Ramos (cell line): ENCODE measurements around the gene EXOC8.
"Not testable (repeated sequence)": the region's sequence is repeated elsewhere in the genome, so short reads cannot be mapped to it uniquely, and the experiment has no call there.

ENCODE experiments used
- in situ Hi-C: fragments of 300-500 bp; cut with MboI; formaldehyde crosslinking; loops from one replicate; pipeline ENCODE4 v1.14.3; 2022; ENCODE audit warnings: low sequenced_read_pairs; ENCODE audit not compliant: unreplicated experiment

Gene EXOC8

DNA sequence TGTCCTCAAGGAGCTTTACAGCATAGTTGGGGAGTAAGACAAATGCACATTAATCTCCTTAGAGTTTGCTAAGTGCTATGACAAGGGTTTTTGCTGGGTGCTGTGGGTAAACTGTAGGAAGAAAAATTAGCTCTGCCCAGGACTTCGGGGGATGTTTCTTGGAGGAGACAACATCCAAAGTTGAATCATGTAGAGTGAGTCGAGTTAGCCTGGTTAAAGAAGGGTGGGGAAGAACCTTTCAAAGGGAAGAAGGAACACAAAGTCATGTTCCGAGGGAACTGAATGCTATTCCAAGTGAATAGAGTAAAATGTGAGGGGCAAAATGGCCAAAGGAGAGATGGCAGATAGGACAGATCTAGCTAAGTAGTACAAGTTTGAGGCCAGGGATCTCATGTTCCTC lies 17.5 kb upstream of the EXOC8 start:
- in situ Hi-C loops = loop anchor here (5.0 kb wide), 1 partner anchor 232 kb away; no protein-coding TSS in a partner anchor

DNA sequence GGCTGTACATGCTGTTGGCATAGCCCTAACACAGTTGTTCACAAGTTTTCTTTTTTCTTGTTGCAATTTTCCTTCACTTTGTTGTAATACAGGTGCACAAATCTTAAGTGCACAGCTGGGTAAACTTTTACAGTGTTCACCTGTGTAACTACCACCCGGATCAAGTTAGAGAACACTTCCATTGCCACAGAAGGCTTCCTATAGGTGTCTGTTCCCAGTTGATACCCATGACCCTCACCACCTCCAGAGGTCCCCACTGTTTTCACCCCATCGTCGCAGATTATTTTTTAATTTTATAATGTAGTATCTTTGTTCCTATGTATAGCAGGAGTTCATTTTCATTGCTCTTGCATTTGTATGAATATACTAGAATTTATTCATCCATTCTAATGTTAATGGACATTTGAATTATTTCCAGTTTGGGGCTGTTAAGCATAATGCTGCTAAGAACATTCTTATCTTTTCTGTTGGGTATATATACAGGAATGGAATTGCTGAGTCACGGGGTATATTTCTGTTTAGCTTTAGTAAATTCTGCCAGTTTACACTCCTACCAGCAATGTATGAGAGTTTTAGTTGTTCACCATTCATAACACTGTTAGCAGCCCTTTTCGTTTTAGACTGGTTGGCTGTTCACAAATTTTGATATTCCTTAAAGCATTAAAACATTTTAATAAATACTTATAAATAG lies 16.8 kb upstream of the EXOC8 start:
- in situ Hi-C loops = loop anchor here (5.0 kb wide), 1 partner anchor 233 kb away; no protein-coding TSS in a partner anchor

DNA sequence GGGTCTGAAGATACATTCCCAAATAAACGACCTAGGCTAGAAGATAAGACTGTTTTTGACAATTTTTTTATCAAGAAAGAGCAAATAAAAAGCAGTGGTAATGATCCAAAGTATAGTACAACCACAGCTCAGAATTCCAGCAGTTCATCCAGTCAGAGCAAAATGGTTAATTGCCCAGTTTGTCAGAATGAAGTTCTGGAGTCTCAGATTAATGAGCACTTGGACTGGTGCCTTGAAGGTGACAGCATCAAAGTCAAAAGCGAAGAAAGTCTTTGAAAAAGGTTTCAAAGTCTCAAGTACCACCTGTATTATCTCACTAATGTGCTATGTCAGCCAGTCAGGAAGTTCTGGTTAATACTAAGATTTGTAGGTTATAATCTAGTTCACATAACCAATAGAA lies 15.4 kb upstream of the EXOC8 start:
- in situ Hi-C loops = no loop called here

DNA sequence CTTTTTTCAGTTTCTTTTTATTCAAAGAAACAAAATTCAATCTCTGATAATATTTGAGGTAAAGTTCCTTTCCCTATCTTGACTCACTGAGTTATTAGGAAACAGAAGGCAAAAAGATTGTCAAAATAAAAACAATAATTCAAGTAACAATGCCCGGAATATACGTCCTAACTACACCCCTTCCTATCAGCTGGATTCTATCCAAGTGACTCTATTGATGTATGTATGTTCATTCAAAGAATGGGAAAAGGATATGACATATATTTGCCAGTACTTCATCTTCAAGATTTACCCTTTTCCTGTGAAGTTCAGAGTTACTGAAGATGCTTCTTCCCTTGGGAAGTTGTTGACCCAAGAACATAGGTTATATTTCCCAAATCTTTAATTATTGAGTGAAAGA lies 14.2 kb upstream of the EXOC8 start:
- in situ Hi-C loops = no loop called here

DNA sequence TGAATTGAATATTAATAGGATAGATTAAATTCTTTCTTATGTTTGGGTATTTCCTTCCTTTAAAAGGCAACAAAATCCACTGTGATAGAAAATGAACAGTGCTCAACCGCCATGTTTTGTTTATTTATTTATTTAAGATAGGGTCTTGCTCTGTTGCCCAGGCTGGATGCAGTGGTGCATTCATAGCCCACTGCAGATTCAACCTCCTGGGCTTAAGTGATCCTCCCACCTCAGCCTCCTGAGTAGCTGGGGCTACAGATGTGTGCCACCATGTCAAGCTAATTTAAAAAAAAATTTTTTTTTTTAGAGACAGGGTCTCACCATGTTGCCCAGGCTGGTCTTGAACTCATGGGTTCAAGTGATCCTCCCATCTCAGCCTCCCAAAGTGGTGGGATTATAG lies 11.2 kb upstream of the EXOC8 start:
- in situ Hi-C loops = not testable (repeated sequence)

DNA sequence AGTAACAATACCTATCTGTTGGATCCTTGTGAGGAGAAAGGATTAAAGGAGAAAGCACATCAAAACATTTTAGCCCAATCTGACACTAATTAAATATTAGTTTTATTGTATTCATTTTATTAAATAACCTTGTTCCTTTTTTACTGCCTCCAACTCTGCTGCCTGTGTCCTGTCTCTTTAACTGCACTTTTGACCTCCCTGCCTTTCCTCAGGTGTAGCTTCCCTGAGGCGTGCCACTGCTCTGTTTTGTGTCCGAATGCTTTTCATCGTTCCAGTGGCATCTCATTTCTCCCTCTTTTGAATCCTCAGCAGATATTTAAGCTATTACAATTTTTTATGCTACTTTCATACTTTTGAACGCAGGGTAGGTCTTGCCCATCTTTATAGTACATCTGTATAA lies 10.8 kb upstream of the EXOC8 start:
- in situ Hi-C loops = no loop called here

DNA sequence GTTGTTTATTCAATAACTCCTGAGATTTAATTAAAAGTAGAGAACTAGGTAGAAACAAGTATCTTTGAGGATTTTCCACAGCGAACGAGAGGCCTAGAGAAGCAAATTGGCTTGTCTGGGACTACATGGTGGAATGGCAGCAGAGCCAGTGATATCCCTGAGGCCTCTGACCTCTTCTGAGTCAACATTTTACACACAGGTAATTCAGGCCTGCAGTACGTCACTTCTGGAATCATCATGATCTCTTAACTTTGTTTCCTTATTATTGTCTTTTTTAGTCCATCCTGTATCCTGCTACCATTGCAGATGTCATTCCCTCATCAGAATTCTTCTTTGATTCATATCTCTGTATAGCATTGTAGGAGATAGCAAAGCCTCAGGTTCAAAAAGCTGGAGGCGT lies 10.3 kb upstream of the EXOC8 start:
- in situ Hi-C loops = no loop called here

DNA sequence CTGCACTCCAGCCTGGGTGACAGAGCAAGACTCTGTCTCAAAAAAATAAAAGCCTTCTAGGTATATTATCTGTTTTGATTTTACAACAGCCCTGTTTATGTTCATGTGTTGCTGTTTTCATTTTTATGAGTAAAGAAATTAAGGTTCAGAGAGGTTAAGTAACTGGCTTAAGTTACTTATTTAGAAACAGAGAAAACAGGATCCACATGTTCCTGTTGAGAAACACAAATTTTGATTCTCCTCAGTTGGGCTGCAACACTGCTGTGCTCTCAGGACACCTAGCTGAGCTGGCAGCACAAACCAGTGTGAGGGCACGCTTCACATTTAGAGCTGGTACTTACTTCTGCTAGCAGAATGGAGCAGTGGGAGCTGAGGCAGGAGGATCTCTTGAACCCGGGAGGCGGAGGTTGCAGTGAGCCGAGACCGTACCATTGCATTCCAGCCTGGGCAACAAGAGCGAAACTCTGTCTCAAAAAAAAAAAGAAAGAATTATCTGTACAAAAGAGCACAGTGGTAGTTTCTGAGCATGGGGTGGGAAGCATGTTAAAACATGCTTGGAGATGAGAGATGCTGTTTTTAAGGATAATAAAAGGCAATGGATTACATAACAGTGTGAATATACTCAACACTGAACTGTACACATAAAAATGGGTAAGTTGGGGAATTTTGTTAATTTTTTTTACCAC lies 2.8 kb upstream of the EXOC8 start:
- in situ Hi-C loops = no loop called here

DNA sequence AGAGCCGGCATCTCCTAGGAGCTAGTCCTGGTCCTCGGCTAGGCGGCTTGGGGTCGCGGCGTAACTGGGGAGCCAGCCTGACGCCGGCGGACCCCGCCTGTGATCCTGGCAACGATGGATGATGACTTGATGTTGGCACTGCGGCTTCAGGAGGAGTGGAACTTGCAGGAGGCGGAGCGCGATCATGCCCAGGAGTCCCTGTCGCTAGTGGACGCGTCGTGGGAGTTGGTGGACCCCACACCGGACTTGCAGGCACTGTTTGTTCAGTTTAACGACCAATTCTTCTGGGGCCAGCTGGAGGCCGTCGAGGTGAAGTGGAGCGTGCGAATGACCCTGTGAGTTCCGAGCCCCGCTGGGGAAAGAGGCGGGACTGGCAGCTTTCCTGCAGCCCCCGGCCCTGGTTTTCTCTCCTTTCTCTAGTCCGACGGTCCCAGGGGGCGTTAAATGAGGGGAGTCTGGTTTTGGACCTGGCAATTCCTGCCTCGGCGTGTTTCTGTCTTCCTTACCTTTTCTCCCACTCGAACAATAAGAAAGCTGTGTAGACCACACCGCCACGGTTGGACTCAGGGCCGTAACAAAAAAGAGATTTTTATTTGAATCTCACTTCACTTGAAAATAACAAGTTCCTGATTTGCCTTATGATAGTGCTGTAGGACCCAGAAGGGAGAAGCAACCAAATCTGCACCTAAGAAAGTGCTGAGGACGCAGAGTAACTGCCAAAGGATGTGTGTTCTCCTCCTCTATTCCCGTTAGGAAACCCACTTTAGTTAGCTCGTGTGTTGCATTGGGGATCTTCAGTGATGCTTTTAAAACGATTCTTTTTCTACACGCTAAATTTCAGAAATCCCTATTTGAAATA lies 847 bp upstream of the EXOC8 start, which contains the start of gene SPRTN:
SPRTN (plus strand) TSS at position 24 of the 859 bp plus-strand sequence; CDS start at position 115, 91 bp downstream.
- in situ Hi-C loops = no loop called here

DNA sequence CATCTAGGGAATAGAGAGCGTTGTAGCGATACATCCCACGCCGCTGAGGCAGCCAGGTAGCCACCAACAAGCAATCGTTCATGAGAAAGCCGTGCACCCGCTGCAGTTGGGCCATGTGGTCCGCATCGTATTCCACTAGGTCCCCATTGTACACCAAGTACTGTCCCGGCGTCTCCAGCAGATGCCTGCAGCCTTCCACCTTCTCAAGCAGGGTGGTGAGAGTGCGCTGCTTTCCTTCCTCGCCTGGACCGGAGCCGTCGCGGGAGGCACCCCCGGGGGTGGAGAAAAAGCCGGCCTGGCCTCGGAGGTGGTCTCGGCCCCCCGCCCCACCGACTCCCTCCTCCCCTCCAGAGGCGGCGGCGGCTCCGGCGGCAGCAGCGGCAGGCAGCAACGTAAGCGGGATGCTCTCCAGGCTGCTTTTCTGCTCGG lies 595 bp downstream of the EXOC8 start:
- in situ Hi-C loops = no loop called here

DNA sequence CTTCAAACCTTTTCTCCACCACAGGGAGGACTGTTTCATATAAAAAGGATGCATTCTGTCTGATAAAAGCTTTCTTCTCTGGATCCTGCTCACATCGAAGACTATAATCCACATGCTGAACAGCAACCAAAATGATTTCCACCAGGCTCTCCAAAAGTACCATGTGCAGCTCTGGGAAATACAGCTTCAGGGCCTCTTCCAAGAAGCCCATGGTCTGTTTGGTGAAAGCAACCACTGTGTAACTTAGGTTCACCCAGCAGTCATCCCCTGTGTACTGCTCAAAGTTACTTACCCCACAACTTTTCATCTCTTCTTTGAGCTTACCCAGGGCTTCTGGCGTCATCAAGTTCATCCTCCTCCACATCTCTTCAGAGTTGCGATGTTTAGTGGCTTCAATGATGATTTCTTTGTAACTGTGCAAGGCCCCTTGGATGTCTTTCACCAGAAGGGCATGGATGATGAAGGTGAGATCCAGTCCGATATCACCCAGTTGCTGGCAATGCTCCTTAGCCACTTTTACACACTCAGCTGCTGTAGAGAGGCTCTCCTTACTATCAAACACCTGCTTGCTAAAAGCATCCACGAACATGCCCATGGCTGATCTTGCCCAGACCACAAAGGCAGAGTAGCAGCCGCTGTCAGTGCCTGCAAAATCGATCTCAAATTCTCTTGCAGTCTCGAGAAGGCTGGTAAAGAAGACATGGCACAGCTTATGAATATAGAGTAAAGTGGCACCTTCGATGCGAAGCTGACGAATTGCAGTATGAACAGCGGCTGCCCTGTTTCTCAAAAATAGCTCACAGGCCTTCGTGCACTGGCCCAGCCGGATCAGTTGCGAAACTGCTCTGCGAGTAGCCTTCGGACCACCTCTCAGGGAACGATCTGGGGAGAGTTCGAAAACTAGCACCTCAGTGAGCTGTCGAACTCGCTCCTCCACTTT lies 1.7 kb downstream of the EXOC8 start:
- in situ Hi-C loops = no loop called here

DNA sequence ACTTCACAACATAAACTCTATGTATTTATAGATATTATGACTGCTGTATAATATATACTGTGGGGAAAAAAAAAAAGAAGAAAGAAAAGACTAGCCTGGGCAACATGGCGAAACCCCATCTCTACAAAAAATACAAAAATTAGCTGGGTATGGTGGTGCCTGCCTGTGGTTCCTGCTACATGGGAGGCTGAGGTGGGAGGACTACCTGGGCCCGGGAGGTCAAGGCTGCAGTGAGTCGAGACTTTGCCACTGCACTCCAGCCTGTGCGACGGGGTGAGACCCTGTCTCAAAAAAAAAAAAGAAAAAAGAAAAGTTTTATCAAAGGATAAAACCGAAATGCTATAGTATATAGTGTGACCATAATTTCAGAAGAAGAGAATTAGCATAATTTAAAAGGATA lies 2.7 kb downstream of the EXOC8 start:
- in situ Hi-C loops = no loop called here

DNA sequence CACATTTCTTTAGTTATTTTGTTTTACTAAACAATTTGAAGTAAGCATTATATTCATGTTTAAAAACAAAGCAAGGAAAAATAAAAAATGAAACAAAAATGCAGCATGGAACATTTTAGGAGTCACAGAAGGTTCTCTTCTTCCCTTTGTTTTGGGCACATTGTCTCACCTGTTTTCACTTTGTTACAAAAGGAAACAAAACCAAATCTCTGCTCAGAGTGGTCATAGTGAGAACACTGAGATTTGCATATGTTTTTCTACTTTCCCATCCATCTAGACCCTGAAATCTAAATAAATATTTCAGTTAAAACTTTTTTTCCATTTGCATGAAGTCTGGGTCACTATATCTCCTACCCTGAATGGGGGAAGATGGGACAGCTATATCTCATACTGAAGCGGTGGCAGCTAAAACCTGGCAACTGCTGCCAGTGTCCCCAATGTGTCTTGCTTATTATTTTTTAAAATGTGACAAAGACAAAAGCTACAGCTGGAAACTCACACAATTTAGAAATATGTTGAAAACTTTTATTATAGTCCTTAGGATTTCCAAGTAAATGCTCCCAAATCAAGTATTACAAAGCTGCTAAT lies 3.5 kb downstream of the EXOC8 start:
- in situ Hi-C loops = no loop called here

DNA sequence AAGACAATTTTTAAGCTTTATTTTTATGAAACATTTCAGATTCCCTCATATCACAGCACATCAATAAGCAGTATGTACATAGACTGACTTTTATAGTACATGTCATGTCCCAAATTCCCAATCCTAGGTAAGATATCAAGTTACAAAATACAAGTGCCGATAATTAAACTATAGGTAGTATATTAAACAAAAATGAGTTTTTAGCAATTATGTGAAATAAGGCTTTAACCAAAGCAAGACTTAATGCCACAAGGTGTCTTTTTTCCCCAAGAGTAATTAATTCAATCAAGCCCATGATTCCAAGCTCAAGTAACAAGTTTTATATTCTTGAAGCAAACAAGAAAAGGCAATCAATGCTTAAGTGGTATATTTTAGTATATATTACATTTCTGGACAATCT lies 4.9 kb downstream of the EXOC8 start:
- in situ Hi-C loops = no loop called here

DNA sequence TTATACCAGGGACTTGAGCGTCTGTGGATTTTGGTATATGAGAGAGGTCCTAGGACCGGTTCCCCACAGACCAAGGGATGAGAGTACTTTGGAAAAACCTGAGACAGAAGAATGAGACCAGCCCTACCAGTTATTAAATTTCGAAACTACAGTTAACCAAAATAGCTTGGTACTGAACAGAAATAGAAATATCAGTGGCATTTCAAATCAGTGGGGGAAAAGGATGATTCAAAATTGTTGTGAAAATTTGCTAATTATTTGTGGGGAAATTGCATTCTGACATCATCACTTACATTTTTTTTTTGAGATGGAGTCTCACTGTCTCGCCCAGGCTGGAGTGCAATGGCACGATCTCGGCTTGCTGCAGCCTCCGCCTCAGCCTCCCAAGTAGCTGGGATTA lies 8.2 kb downstream of the EXOC8 start:
- in situ Hi-C loops = no loop called here

DNA sequence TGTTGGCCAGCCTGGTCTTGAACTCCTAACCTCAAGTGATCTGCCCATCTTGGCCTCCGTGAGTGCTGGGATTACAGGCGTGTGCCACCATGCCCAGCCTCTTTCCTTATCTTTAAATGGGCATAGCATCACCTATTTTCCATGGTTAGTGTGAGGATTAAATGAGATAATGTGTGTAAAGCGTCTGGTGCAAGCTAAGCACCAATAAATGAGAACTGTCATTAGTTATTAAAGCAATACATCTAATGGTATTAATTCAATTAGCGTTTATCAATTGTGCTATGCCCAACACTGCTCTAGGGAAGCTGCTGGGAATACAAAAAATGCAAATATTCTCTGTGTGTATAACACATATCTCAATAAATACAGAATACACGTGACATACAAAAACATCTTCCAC lies 10.0 kb downstream of the EXOC8 start:
- in situ Hi-C loops = no loop called here

DNA sequence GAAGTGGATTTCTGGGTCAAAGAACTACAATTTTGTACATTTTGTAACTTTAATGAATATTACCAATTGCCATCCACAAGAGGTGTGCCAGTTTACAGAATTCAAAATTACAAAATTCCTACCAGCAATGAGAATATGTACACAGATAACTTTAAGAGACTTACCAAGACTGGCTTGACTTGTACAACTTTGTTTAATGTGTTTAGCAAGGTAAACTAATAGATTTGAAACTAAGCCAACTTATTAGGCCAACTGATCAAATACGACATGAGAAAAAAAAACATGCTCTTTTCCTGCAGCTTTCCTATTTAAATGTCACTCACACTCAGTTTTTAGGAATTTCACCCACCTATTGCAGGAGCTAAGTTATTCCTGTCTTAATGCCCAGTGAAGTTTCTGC lies 11.4 kb downstream of the EXOC8 start:
- in situ Hi-C loops = no loop called here

DNA sequence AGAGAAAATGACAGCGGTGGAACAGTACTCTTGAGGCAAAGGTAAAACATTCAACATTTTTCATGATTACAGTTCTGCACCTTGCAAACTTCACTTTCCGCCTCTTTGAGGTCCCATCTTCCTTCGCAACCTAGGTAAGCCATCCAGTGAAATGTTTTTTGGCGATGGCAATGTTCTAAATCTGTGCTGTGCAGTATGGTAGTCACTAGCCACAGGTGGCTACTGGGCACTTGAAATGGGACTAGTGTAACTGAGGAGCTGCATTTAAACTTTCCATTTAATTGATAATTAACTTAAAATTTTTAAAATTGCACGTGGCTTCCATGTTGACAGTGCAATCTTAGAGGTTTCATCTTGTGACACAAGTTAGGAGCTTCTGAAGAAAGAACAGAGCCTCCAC lies 13.0 kb downstream of the EXOC8 start:
- in situ Hi-C loops = no loop called here

DNA sequence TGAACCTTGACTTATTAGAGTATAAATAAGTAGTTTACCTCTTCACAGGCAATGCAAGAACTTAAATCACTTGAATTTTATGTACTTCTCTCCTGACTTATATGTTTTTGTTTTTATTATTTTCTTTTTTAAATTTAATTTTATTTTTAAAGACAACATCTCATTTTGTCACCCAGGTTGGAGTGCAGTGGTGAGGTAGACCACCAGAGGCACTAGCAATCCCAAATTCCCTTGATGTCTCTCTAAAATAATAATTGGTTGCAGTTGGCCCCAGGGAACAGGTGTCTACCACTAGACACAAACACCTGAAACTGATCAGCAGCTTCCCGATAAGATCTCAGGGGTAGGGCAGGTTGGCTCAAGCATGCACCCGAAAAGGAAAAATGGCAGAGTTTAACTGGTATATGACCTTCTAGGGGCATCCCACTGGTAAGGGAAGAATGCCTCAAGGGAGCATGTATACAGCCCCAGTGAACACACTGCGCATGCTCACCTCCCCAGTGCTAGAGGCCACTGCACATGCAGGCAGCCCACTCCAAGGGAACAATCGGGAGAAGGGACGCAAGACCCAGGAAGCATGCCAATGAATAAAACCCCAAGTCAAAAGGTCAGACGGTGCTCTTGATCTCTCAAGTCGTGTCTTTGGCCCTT lies 14.6 kb downstream of the EXOC8 start:
- in situ Hi-C loops = no loop called here
